Gastrocnemius medialis (tissue), 4 donors: ENCODE data around the gene TCF12.

Source experiments
- POLR2A ChIP-seq, 2 donors: fragments of 450-650 bp; IDR thresholded peaks; one replicate each; pipeline ENCODE4 v1.6.1; 2017; ENCODE audit warnings: antibody characterized with exemption in 2 of 2, mild to moderate bottlenecking in 2 of 2, moderate library complexity in 2 of 2
- TF ChIP-seq, protein P1 (sequence below), 5 experiments: fragments of 450-650 bp in 3 of 5; fragments of 200-600 bp in 2 of 5; sonication (generic) in 2 of 5; IDR thresholded peaks in 4 of 5; conservative IDR thresholded peaks in 1 of 5; 1 replicate in 4 of 5; 2 replicates in 1 of 5; pipeline ENCODE4 v1.5.1; 2016 to 2019; ENCODE audit warnings: antibody characterized with exemption in 5 of 5, mild to moderate bottlenecking in 3 of 5, moderate library complexity in 3 of 5

DNA sequence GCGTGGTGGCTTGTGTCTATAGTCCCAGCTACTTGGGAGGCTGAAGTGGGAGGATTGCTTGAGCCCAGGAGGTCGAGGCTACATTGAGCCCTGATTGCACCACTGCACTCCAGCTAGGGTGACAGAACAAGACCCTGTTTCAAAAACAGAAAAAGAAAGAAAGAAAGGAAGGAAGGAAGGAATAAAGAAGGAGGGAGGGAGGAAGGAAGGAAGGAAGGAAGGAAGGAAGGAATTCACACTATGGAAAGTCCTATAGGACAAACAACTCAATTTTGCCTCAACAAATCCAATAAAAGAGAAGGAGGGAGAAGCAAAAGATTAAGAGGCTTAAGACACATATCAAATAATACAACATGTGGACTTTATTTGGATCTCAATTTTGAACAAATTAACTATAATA is 16.5 kb upstream of the TCF12 start:
- TF ChIP-seq, protein P1, sequence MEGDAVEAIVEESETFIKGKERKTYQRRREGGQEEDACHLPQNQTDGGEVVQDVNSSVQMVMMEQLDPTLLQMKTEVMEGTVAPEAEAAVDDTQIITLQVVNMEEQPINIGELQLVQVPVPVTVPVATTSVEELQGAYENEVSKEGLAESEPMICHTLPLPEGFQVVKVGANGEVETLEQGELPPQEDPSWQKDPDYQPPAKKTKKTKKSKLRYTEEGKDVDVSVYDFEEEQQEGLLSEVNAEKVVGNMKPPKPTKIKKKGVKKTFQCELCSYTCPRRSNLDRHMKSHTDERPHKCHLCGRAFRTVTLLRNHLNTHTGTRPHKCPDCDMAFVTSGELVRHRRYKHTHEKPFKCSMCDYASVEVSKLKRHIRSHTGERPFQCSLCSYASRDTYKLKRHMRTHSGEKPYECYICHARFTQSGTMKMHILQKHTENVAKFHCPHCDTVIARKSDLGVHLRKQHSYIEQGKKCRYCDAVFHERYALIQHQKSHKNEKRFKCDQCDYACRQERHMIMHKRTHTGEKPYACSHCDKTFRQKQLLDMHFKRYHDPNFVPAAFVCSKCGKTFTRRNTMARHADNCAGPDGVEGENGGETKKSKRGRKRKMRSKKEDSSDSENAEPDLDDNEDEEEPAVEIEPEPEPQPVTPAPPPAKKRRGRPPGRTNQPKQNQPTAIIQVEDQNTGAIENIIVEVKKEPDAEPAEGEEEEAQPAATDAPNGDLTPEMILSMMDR (IDR thresholded peaks at IDR 0.05 in 4 of 5, conservative IDR thresholded peaks at IDR 0.05 in 1 of 5): no peak
- TF ChIP-seq POLR2A (IDR thresholded peaks at IDR 0.05): no peak
